ENCODE results near the gene CNTNAP2. TPM values are rescaled to one million over a fixed set of nuclear protein-coding genes. Genes with fewer than 3 reads are reported as not detected.

CNTNAP2 gene
- total and polyA plus RNA-seq, 9 of the 15 experiments (the other 6 are each of a cell fraction or from before 2014, with no cell fraction given) = 0.04 to 0.62 (median 0.09) TPM; not detected in 4

DNA sequence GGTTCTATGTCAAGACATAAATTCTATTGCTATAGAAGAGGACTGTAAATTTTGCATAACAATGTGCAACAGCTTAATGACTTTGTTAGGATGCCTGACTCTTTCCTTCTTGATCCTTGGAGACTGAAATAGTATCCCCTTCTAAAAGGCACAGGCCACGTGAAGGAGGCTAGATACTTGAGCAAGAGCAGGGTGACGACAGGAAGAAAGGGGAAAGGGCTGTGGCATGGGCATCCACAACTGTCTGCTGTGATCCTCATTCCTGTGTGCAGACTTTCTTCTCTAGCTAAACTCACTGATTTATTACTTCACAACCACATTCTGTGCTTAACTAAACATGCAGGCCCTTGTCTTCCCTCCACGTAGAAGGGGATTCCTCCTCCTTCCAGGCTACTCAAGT lies 1362.2 kb downstream of the CNTNAP2 start (continued):
- no peak for TF ChIP-seq SMAD1 (IDR thresholded peaks at IDR 0.05; ENCODE audit: low read depth, low read length, partially characterized antibody)
- no peak for TF ChIP-seq HIVEP1 (CRISPR knock-in tag; IDR thresholded peaks at IDR 0.05)
- TF ChIP-seq, protein P1, sequence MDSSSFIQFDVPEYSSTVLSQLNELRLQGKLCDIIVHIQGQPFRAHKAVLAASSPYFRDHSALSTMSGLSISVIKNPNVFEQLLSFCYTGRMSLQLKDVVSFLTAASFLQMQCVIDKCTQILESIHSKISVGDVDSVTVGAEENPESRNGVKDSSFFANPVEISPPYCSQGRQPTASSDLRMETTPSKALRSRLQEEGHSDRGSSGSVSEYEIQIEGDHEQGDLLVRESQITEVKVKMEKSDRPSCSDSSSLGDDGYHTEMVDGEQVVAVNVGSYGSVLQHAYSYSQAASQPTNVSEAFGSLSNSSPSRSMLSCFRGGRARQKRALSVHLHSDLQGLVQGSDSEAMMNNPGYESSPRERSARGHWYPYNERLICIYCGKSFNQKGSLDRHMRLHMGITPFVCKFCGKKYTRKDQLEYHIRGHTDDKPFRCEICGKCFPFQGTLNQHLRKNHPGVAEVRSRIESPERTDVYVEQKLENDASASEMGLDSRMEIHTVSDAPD (CRISPR knock-in tag; IDR thresholded peaks at IDR 0.05) = no peak
- TF ChIP-seq ZNF239 (CRISPR knock-in tag; IDR thresholded peaks at IDR 0.05) = no peak
- no peak for TF ChIP-seq TRIM24 (IDR thresholded peaks at IDR 0.05)
- TF ChIP-seq, protein P2, sequence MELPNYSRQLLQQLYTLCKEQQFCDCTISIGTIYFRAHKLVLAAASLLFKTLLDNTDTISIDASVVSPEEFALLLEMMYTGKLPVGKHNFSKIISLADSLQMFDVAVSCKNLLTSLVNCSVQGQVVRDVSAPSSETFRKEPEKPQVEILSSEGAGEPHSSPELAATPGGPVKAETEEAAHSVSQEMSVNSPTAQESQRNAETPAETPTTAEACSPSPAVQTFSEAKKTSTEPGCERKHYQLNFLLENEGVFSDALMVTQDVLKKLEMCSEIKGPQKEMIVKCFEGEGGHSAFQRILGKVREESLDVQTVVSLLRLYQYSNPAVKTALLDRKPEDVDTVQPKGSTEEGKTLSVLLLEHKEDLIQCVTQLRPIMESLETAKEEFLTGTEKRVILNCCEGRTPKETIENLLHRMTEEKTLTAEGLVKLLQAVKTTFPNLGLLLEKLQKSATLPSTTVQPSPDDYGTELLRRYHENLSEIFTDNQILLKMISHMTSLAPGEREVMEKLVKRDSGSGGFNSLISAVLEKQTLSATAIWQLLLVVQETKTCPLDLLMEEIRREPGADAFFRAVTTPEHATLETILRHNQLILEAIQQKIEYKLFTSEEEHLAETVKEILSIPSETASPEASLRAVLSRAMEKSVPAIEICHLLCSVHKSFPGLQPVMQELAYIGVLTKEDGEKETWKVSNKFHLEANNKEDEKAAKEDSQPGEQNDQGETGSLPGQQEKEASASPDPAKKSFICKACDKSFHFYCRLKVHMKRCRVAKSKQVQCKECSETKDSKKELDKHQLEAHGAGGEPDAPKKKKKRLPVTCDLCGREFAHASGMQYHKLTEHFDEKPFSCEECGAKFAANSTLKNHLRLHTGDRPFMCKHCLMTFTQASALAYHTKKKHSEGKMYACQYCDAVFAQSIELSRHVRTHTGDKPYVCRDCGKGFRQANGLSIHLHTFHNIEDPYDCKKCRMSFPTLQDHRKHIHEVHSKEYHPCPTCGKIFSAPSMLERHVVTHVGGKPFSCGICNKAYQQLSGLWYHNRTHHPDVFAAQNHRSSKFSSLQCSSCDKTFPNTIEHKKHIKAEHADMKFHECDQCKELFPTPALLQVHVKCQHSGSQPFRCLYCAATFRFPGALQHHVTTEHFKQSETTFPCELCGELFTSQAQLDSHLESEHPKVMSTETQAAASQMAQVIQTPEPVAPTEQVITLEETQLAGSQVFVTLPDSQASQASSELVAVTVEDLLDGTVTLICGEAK (IDR thresholded peaks at IDR 0.05) = no peak
- TF ChIP-seq, protein P2 (CRISPR knock-in tag; IDR thresholded peaks at IDR 0.05) = no peak
- TF ChIP-seq NFIX (CRISPR knock-in tag; IDR thresholded peaks at IDR 0.05; ENCODE audit: low read depth) = no peak
- TF ChIP-seq SLC30A9 (CRISPR knock-in tag; IDR thresholded peaks at IDR 0.05) = no peak
- TF ChIP-seq, protein P3, sequence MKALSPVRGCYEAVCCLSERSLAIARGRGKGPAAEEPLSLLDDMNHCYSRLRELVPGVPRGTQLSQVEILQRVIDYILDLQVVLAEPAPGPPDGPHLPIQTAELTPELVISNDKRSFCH (CRISPR knock-in tag; IDR thresholded peaks at IDR 0.05) = no peak
- TF ChIP-seq, protein P3 (tag; IDR thresholded peaks at IDR 0.05) = no peak
